Body of pancreas (tissue), 4 donors: ENCODE results near the gene MED13L.

Source experiments
- POLR2A ChIP-seq, 3 donors: fragments of 450-650 bp; IDR thresholded peaks; one replicate each; pipeline ENCODE4 v1.6.1; 2016; ENCODE audit warnings: antibody characterized with exemption in 3 of 3, mild to moderate bottlenecking in 2 of 3
- TF ChIP-seq, protein P1 (sequence below), 7 experiments: fragments of 450-650 bp in 4 of 7; fragments of 200-600 bp in 3 of 7; sonication (generic) in 3 of 7; IDR thresholded peaks; one replicate each; pipeline ENCODE4 v1.5.1; 2016 to 2019; ENCODE audit warnings: antibody characterized with exemption in 7 of 7

DNA sequence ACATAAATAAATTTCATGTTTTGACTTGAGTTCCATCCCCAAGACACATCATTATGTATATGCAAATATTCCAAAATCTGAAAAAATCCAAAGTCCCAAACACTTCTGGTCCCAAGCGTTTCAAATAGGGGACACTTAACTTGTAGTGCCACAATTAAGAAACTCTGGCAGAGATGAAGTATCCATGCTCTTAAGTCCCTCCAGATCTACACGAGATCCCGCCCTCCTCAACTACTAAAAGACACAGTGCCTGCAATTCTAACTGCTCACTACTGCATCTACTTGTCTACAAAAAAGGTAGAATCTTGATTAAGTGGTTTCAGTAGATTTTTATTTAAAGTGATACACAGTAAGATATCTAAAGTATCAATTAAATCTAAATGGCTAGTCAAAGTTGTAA is 97.0 kb downstream of the MED13L start:
- TF ChIP-seq, protein P1, sequence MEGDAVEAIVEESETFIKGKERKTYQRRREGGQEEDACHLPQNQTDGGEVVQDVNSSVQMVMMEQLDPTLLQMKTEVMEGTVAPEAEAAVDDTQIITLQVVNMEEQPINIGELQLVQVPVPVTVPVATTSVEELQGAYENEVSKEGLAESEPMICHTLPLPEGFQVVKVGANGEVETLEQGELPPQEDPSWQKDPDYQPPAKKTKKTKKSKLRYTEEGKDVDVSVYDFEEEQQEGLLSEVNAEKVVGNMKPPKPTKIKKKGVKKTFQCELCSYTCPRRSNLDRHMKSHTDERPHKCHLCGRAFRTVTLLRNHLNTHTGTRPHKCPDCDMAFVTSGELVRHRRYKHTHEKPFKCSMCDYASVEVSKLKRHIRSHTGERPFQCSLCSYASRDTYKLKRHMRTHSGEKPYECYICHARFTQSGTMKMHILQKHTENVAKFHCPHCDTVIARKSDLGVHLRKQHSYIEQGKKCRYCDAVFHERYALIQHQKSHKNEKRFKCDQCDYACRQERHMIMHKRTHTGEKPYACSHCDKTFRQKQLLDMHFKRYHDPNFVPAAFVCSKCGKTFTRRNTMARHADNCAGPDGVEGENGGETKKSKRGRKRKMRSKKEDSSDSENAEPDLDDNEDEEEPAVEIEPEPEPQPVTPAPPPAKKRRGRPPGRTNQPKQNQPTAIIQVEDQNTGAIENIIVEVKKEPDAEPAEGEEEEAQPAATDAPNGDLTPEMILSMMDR (IDR thresholded peaks at IDR 0.05): no peak
- TF ChIP-seq POLR2A (IDR thresholded peaks at IDR 0.05): no peak
